Endothelial cell (in vitro differentiated cells): ENCODE results near the gene TMC3. TPM values are rescaled to one million over a fixed set of nuclear protein-coding genes. Genes with fewer than 3 reads are reported as not detected.

Experiments used
- DNase-seq: peaks from one replicate; pipeline ENCODE4 v3.0.0; 2021; ENCODE audit warnings: low spot score
- H3K27ac Mint-ChIP-seq: one replicate; pipeline ENCODE4 v1.8.0; 2021; ENCODE audit warnings: mixed read lengths, inconsistent platforms; ENCODE audit not compliant: unreplicated experiment
- H3K27me3 Mint-ChIP-seq: one replicate; pipeline ENCODE4 v1.8.0; 2021; ENCODE audit warnings: mild to moderate bottlenecking, moderate library complexity, mixed read lengths, inconsistent platforms; ENCODE audit not compliant: unreplicated experiment
- H3K36me3 Mint-ChIP-seq: one replicate; pipeline ENCODE4 v1.8.0; 2021; ENCODE audit warnings: mild to moderate bottlenecking, low read depth, mixed read lengths, inconsistent platforms; ENCODE audit not compliant: unreplicated experiment
- H3K4me1 Mint-ChIP-seq: one replicate; pipeline ENCODE4 v1.8.0; 2021; ENCODE audit warnings: mild to moderate bottlenecking, mixed read lengths, inconsistent platforms; ENCODE audit not compliant: unreplicated experiment
- H3K4me3 Mint-ChIP-seq: one replicate; pipeline ENCODE4 v1.8.0; 2021; ENCODE audit warnings: mild to moderate bottlenecking, mixed read lengths, inconsistent platforms; ENCODE audit not compliant: unreplicated experiment
- H3K9me3 Mint-ChIP-seq: one replicate; pipeline ENCODE4 v1.8.0; 2021; ENCODE audit warnings: mixed read lengths, inconsistent platforms; ENCODE audit not compliant: unreplicated experiment
- CTCF ChIP-seq: fragments of 200-600 bp; sonication (generic); IDR thresholded peaks from one replicate; pipeline ENCODE4 v1.5.0; 2021; ENCODE audit warnings: antibody characterized with exemption; ENCODE audit not compliant: unreplicated experiment
- total RNA-seq: library from RNA; stranded (reverse); fragmentation: NEBNext Ultra II Directional; extraction: Animal tissue kit (Norgen Biotek cat#: 25700); gene quantifications from one replicate; pipeline ENCODE4 v1.2.1, GENCODE V29; 2021; ENCODE audit not compliant: unreplicated experiment

TMC3 gene
- total RNA-seq, 1 donor from 2014 or later = not detected

GRCh38 chr15:81295486-81296121 is 78.4 kb downstream of the TMC3 start:
- DNase-seq = no peak
- no peak for TF ChIP-seq CTCF
- Mint-ChIP-seq H3K27ac (peak overlapping the region; percentile 88), H3K4me3 (no peak overlapping the region), H3K27me3 (peaks cover 5% of the 10 kb centered on the region), H3K36me3 (peaks cover 12% of the 10 kb centered on the region), H3K4me1 (peaks cover 41% of the 10 kb centered on the region), H3K9me3 (no peaks in the 10 kb centered on the region)

GRCh38 chr15:81294516-81294880 is 79.5 kb downstream of the TMC3 start:
- Mint-ChIP-seq H3K4me1 (peaks cover 41% of the 10 kb centered on the region), H3K9me3 (no peaks in the 10 kb centered on the region), H3K27me3 (peaks cover 4% of the 10 kb centered on the region), H3K27ac (peak overlapping the region; percentile 91), H3K4me3 (peak overlapping the region; percentile 62), H3K36me3 (peaks cover 12% of the 10 kb centered on the region)
- no peak for TF ChIP-seq CTCF
- no peak for DNase-seq

GRCh38 chr15:81293728-81294515 is 80.1 kb downstream of the TMC3 start:
- no peak overlapping the region for H3K4me3 Mint-ChIP-seq
- no peaks in the 10 kb centered on the region for H3K9me3 Mint-ChIP-seq
- H3K4me1 Mint-ChIP-seq = peaks cover 41% of the 10 kb centered on the region
- H3K27ac Mint-ChIP-seq = peak overlapping the region; percentile 64
- TF ChIP-seq CTCF = no peak
- peaks cover 9% of the 10 kb centered on the region for H3K36me3 Mint-ChIP-seq
- no peak for DNase-seq
- H3K27me3 Mint-ChIP-seq = peaks cover 3% of the 10 kb centered on the region

- no peak overlapping the region for H3K27ac Mint-ChIP-seq
- no peaks in the 10 kb centered on the region for H3K9me3 Mint-ChIP-seq
- no peak for DNase-seq
- no peak for TF ChIP-seq CTCF
- H3K36me3 Mint-ChIP-seq = peaks cover 18% of the 10 kb centered on the region
- H3K27me3 Mint-ChIP-seq = peaks cover 1% of the 10 kb centered on the region
- peaks cover 42% of the 10 kb centered on the region for H3K4me1 Mint-ChIP-seq
- no peak overlapping the region for H3K4me3 Mint-ChIP-seq
Observed at GRCh38 chr15:81292523-81293001, 81.5 kb downstream of the TMC3 start.
